Islet of Langerhans (tissue), 1 donor: ENCODE results near the gene CTU1.

ENCODE experiments used
- FAIRE-seq: peaks from one replicate; lab custom pipeline; 2011; peaks lifted over from hg19 to GRCh38; lab: Jason Lieb, UNC

CTU1 gene

GRCh38 chr19:51131780-51132680 is 23.8 kb upstream of the CTU1 start:
- no peak for FAIRE-seq

- FAIRE-seq: no peak
These were observed 21.5 kb upstream of the CTU1 start for GRCh38 chr19:51129716-51130115.

- FAIRE-seq: no peak
These were observed 20.0 kb upstream of the CTU1 start for GRCh38 chr19:51128227-51128626.

- no peak for FAIRE-seq
These were observed 19.5 kb upstream of the CTU1 start for GRCh38 chr19:51127755-51128154.

- no peak for FAIRE-seq
These were observed 18.8 kb upstream of the CTU1 start for GRCh38 chr19:51127032-51127431.

GRCh38 chr19:51125421-51126075 is 17.3 kb upstream of the CTU1 start:
- FAIRE-seq: no peak

- FAIRE-seq: no peak
These were observed 16.5 kb upstream of the CTU1 start, which contains the start of gene SIGLEC9 for GRCh38 chr19:51124729-51125128. SIGLEC9 (plus strand) TSS chr19:51124906; CDS start chr19:51124975, 69 bp downstream.

GRCh38 chr19:51124216-51124615 is 16.0 kb upstream of the CTU1 start:
- FAIRE-seq: no peak

GRCh38 chr19:51123802-51124201 is 15.6 kb upstream of the CTU1 start:
- no peak for FAIRE-seq

- FAIRE-seq: no peak
These were observed 15.2 kb upstream of the CTU1 start for GRCh38 chr19:51123381-51123800.

- FAIRE-seq: no peak
These were observed 14.1 kb upstream of the CTU1 start for GRCh38 chr19:51122112-51122981.

- FAIRE-seq: no peak
These were observed 13.0 kb upstream of the CTU1 start for GRCh38 chr19:51121257-51121656.

- FAIRE-seq: no peak
These were observed 12.0 kb upstream of the CTU1 start for GRCh38 chr19:51120160-51120559.

GRCh38 chr19:51119611-51120010 is 11.4 kb upstream of the CTU1 start:
- no peak for FAIRE-seq

GRCh38 chr19:51119101-51119500 is 10.9 kb upstream of the CTU1 start:
- no peak for FAIRE-seq

GRCh38 chr19:51116736-51117286 is 8.6 kb upstream of the CTU1 start:
- FAIRE-seq: no peak

GRCh38 chr19:51114087-51114729 is 6.0 kb upstream of the CTU1 start:
- no peak for FAIRE-seq

GRCh38 chr19:51111606-51112005 is 3.4 kb upstream of the CTU1 start:
- FAIRE-seq: no peak

GRCh38 chr19:51110666-51110971 is 2.4 kb upstream of the CTU1 start:
- FAIRE-seq: no peak

GRCh38 chr19:51108805-51109146 is 567 bp upstream of the CTU1 start:
- FAIRE-seq: no peak

GRCh38 chr19:51107406-51108065 is 673 bp downstream of the CTU1 start:
- FAIRE-seq: no peak
